ENCODE data around the gene FN3KRP.
A peak's percentile ranks its signal among the peaks of the same experiment; 100 is the strongest.

DNA sequence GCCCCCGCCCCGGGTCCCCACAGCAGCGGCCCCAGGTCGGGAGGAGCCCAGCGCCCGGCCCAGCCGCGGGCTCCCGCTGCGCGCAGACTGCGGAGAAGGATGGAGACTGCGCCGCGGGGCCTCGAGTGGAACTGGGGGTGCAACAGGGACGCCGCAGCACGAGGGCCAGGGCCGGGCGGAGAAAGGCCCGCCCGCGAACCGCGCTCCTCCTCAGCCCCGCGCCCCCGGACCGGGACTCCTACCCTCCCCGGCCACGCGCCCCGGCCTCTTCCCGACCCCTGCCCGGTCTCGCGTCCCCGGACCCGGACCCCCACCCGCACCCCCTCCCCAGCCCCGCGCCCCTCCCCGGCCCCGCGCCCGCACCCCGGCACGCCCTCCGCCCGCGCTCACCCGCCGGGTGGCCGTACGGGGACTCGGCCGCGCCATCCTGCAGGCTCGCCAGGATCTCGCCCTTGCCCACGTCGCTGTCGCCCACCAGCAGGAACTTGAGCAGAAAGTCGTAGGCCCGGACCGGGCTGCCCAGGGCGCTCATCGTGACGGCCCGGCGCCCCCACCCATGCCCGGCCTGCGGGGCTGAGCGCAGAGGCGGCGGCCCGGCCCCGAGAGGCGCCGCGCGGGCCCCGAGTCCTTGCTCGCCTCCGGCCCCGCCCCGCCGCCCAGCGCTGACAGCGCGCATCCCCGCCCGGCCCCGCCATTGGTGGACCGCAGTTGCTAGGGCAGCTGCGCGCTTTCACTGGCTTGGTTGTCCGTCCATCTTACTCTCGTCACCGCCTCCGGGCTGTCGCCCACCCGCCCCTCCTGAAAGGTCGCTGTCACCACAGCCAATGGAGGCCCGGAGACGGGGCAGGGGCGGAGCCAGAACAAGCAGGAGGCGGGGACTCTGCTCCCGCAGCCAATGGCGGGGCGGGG, 18.2 kb upstream of the FN3KRP start, which contains the start of gene RAB40B:
- TF ChIP-seq POLR2A (IDR thresholded peaks at IDR 0.05): peak; percentile 57
- TF ChIP-seq, protein P1, sequence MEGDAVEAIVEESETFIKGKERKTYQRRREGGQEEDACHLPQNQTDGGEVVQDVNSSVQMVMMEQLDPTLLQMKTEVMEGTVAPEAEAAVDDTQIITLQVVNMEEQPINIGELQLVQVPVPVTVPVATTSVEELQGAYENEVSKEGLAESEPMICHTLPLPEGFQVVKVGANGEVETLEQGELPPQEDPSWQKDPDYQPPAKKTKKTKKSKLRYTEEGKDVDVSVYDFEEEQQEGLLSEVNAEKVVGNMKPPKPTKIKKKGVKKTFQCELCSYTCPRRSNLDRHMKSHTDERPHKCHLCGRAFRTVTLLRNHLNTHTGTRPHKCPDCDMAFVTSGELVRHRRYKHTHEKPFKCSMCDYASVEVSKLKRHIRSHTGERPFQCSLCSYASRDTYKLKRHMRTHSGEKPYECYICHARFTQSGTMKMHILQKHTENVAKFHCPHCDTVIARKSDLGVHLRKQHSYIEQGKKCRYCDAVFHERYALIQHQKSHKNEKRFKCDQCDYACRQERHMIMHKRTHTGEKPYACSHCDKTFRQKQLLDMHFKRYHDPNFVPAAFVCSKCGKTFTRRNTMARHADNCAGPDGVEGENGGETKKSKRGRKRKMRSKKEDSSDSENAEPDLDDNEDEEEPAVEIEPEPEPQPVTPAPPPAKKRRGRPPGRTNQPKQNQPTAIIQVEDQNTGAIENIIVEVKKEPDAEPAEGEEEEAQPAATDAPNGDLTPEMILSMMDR (IDR thresholded peaks at IDR 0.05): no peak
